Epithelial cell of esophagus (primary cell): ENCODE data around the gene POU3F4.

ENCODE experiments used
- DNase-seq: peaks from one replicate; pipeline ENCODE4 v3.0.0; 2010; ENCODE audit warnings: low read depth
- H3K4me3 ChIP-seq: 2 replicates; pipeline ENCODE4 v1.5.1; 2011; ENCODE audit warnings: mild to moderate bottlenecking, low read length, control low read depth
- CTCF ChIP-seq: IDR thresholded peaks from 2 replicates; pipeline ENCODE4 v1.5.1; 2011; ENCODE audit warnings: low read depth, mild to moderate bottlenecking, low read length, control low read depth, inconsistent platforms; ENCODE audit not compliant: insufficient read depth; ENCODE audit errors: missing control alignments

POU3F4 gene

GRCh38 chrX:83508006-83508405 lies at the start of gene POU3F4:
TSS of gene POU3F4 (plus strand) at chrX:83508290. CDS start at chrX:83508325, 35 bp downstream.
- H3K4me3 ChIP-seq = no peak within 1 kb of the TSS
- no peak for TF ChIP-seq CTCF
- peak; percentile 0 for DNase-seq

- peak; percentile 10 for DNase-seq
- TF ChIP-seq CTCF = peak; percentile 30
- H3K4me3 ChIP-seq = no peak overlapping the region
Observed at GRCh38 chrX:83469551-83469950, 38.5 kb upstream of the POU3F4 start.

GRCh38 chrX:83495898-83496297 lies 12.2 kb upstream of the POU3F4 start:
- DNase-seq = no peak
- TF ChIP-seq CTCF = no peak
- H3K4me3 ChIP-seq = no peak overlapping the region

GRCh38 chrX:83501003-83501402 lies 7.1 kb upstream of the POU3F4 start:
- no peak overlapping the region for H3K4me3 ChIP-seq
- no peak for DNase-seq
- TF ChIP-seq CTCF = no peak

- no peak overlapping the region for H3K4me3 ChIP-seq
- DNase-seq = no peak
- no peak for TF ChIP-seq CTCF
Observed at GRCh38 chrX:83501530-83501929, 6.6 kb upstream of the POU3F4 start.

GRCh38 chrX:83504721-83505479 lies 3.2 kb upstream of the POU3F4 start:
- DNase-seq = no peak
- no peak overlapping the region for H3K4me3 ChIP-seq
- no peak for TF ChIP-seq CTCF
